GM12801 (cell line): ENCODE data around the gene STARD4.

Experiments used
- CTCF ChIP-seq: IDR thresholded peaks from one replicate; pipeline ENCODE4 v1.5.1; 2011; ENCODE audit warnings: control low read depth; ENCODE audit not compliant: insufficient read length; ENCODE audit errors: extremely low read depth

The STARD4 gene

GRCh38 chr5:111512375-111513130 lies at the start of gene STARD4:
Gene STARD4, minus strand, starts transcription at chr5:111512535. Its CDS starts 5,102 bp downstream, at chr5:111507433.
- TF ChIP-seq CTCF = no peak

- TF ChIP-seq CTCF = no peak
These were observed 47.3 kb upstream of the STARD4 start for GRCh38 chr5:111559680-111560079.

GRCh38 chr5:111557686-111558085 lies 45.4 kb upstream of the STARD4 start:
- TF ChIP-seq CTCF = no peak

GRCh38 chr5:111557111-111557510 lies 44.8 kb upstream of the STARD4 start:
- TF ChIP-seq CTCF = no peak

GRCh38 chr5:111556501-111556900 lies 44.2 kb upstream of the STARD4 start:
- no peak for TF ChIP-seq CTCF

GRCh38 chr5:111555760-111556159 lies 43.4 kb upstream of the STARD4 start:
- TF ChIP-seq CTCF = no peak

- TF ChIP-seq CTCF = no peak
These were observed 41.5 kb upstream of the STARD4 start for GRCh38 chr5:111553868-111554267.

GRCh38 chr5:111552896-111553295 lies 40.6 kb upstream of the STARD4 start:
- TF ChIP-seq CTCF = no peak
